NCI-H748 (cell line): Measurements from ENCODE around the gene HS6ST1.
A peak's percentile ranks its signal among the peaks of the same experiment; 100 is the strongest.

Experiments used
- DNase-seq: peaks from one replicate; lab custom pipeline; 2025; ENCODE audit not compliant: unreplicated experiment; lab: John Stamatoyannopoulos, UW

HS6ST1 gene

GRCh38 chr2:128300151-128301020 lies 18.3 kb downstream of the HS6ST1 start:
- peak; percentile 49 for DNase-seq

GRCh38 chr2:128299628-128300027 lies 19.0 kb downstream of the HS6ST1 start:
- DNase-seq: no peak

GRCh38 chr2:128298846-128299507 lies 19.7 kb downstream of the HS6ST1 start:
- no peak for DNase-seq

- no peak for DNase-seq
Observed at GRCh38 chr2:128298286-128298685, 20.4 kb downstream of the HS6ST1 start.

GRCh38 chr2:128293870-128294455 lies 24.7 kb downstream of the HS6ST1 start:
- no peak for DNase-seq

- DNase-seq: no peak
Observed at GRCh38 chr2:128293426-128293755, 25.3 kb downstream of the HS6ST1 start.

GRCh38 chr2:128292599-128293425 lies 25.9 kb downstream of the HS6ST1 start:
- no peak for DNase-seq

- no peak for DNase-seq
Observed at GRCh38 chr2:128291844-128292598, 26.6 kb downstream of the HS6ST1 start.

- DNase-seq: no peak
Observed at GRCh38 chr2:128291161-128291843, 27.4 kb downstream of the HS6ST1 start.

- no peak for DNase-seq
Observed at GRCh38 chr2:128290356-128290755, 28.3 kb downstream of the HS6ST1 start.

GRCh38 chr2:128289439-128289838 lies 29.2 kb downstream of the HS6ST1 start:
- DNase-seq: no peak

- DNase-seq: no peak
Observed at GRCh38 chr2:128288781-128289180, 29.9 kb downstream of the HS6ST1 start.

GRCh38 chr2:128287780-128288735 lies 30.6 kb downstream of the HS6ST1 start:
- no peak for DNase-seq

GRCh38 chr2:128286905-128287779 lies 31.5 kb downstream of the HS6ST1 start:
- no peak for DNase-seq

- DNase-seq: no peak
Observed at GRCh38 chr2:128286011-128286721, 32.5 kb downstream of the HS6ST1 start.

GRCh38 chr2:128285329-128285931 lies 33.2 kb downstream of the HS6ST1 start:
- no peak for DNase-seq

GRCh38 chr2:128284841-128285240 lies 33.8 kb downstream of the HS6ST1 start:
- no peak for DNase-seq
